Body of pancreas (tissue), 4 donors: ENCODE results near the gene HSF4.

Source experiments
- CTCF ChIP-seq, 7 experiments: fragments of 450-650 bp in 4 of 7; fragments of 200-600 bp in 3 of 7; sonication (generic) in 3 of 7; IDR thresholded peaks; one replicate each; pipeline ENCODE4 v1.5.1; 2016 to 2019; ENCODE audit warnings: antibody characterized with exemption in 7 of 7
- POLR2A ChIP-seq, 3 donors: fragments of 450-650 bp; IDR thresholded peaks; one replicate each; pipeline ENCODE4 v1.6.1; 2016; ENCODE audit warnings: antibody characterized with exemption in 3 of 3, mild to moderate bottlenecking in 2 of 3

- TF ChIP-seq CTCF (IDR thresholded peaks at IDR 0.05) (no peak), POLR2A (IDR thresholded peaks at IDR 0.05) (no peak)
Measured at GRCh38 chr16:67162506-67163163, 1.9 kb upstream of the HSF4 start.
